Anterior cingulate cortex (tissue), 58 donors: Measurements from ENCODE around the gene CRYAA.
"Not testable (repeated sequence)": the region's sequence is repeated elsewhere in the genome, so short reads cannot be mapped to it uniquely, and the experiment has no call there.

ENCODE experiments used
- DNase-seq, 58 donors: peaks; one replicate each; lab custom pipeline; 2025; lab: John Stamatoyannopoulos, UW

Gene CRYAA

GRCh38 chr21:43176621-43177020 is 7.8 kb downstream of the CRYAA start:
- not testable (repeated sequence) for DNase-seq

DNA sequence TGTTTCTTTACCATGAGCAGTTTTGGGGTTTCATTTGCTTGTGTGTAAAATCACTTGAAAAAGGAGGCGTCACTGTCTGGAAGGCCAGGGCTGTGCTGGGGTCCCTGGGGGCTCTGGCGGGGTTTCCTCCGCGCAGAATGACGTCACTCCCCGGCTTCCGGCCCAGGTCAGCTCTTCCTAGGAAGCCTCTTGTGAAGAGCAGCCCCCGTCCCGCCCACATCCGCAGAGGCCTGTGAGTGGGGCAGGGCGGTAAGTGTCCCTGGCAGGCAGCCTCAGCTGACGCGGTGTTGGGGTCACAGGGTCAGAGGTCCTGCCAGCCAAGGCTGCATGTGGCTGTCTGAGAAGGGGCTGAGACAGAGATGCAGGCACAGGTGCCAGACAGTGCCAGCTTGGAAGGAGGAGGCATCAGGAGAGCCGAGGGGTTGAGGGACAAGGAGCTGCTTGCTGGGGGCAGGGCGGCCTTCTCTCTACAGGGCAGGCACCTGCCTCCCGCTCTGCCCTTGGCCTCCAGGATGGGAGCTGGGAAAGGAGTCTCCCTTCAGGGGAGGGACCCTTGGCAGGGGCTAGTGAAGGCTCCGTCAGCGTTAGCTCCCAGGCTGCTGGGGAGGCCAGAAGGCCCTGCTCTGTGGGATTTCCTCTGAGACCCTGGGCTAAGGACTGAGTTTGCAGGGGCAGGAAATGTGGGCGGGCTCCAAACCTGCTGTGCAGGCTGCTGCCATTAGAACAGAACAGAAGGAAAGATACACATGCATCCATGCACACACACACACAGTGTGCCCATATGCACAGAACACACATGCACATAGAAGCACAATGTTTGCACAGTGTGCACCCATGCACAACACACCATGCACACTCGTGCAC is 8.5 kb downstream of the CRYAA start:
- DNase-seq: not testable (repeated sequence)

- not testable (repeated sequence) for DNase-seq
Observed at GRCh38 chr21:43178175-43178826, 9.5 kb downstream of the CRYAA start.

GRCh38 chr21:43181033-43181432 is 12.2 kb downstream of the CRYAA start:
- not testable (repeated sequence) for DNase-seq

DNA sequence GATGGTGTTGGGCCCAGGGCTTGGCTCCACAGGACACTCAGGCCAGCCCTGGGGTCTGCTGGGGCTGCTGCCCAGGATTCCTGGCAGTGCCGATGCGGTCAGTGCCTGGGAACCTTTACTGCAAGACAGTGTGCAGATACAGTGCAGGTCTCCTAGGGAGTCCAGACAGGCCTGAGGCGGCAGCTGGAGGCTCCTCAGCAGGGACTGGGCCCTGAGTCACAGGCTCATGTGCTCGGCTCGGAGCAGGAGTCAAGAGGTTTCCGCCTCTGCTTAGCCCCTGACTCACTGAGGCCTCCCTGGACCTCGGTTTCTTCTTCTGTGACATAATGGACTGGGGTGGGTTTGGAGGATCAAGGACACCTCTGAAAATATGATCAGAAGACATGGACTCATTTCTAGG is 18.5 kb downstream of the CRYAA start:
- DNase-seq: not testable (repeated sequence)

GRCh38 chr21:43187715-43188114 is 18.9 kb downstream of the CRYAA start:
- no peak for DNase-seq

- DNase-seq: no peak
Observed at GRCh38 chr21:43188181-43188580, 19.4 kb downstream of the CRYAA start.

- DNase-seq: peak in 51 of 58 donors; percentile 22 to 88 (median 66)
Observed at GRCh38 chr21:43188592-43189210, 19.9 kb downstream of the CRYAA start.

- DNase-seq: no peak
Observed at GRCh38 chr21:43189936-43190335, 21.1 kb downstream of the CRYAA start.

DNA sequence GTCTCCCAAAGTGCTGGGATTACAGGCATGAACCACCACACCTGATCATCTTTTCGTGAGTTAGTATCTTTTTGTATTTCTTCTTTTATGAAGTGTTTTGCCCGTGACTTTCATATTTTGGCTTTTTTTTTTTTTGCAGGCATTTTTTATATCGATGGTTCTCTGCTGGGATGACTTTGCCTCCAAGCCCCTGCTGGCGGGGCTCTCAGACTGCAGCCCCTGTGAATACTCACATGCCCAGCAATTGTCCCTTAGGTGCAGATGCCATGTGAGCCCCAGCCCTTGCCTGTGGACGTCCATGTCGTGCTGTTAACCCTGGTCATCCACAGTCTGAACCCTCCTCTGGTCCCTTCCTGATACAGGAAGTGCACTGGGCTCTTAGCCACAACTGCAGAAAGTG is 21.7 kb downstream of the CRYAA start:
- no peak for DNase-seq

- DNase-seq: no peak
Observed at GRCh38 chr21:43190951-43191350, 22.1 kb downstream of the CRYAA start.

- no peak for DNase-seq
Observed at GRCh38 chr21:43191521-43191920, 22.7 kb downstream of the CRYAA start.

- DNase-seq: peak in 1 of 58 donors; percentile 54
Observed at GRCh38 chr21:43191971-43192370, 23.2 kb downstream of the CRYAA start.

DNA sequence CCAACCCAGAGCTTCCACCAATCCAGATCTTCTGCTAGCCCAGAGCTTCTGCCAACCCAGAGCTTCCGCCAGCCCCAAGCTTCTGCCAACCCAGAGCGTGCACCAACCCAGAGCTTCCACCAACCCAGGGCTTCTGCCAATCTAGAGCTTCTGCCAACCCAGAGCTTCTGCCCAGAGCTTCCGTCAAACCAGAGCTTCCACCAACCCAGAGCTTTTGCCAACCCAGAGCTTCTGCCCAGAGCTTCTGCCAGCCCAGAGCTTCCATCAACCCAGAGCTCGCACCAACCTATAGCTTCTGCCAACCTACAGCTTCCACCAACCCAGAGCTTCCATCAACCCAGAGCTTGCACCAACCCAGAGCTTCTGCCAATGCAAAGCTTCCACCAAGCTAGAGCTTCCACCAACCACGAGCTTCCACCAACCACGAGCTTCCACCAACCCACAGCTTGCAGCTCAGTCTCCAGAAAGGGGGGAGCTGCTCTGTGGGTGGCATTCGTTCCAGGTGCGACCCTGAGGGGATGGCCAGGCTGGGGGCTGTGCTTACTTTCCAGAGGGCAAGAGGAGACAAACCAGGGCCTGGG is 23.8 kb downstream of the CRYAA start:
- DNase-seq: peak in 17 of 58 donors; percentile 14 to 54 (median 31)

- DNase-seq: no peak
Observed at GRCh38 chr21:43193088-43193650, 24.4 kb downstream of the CRYAA start.

DNA sequence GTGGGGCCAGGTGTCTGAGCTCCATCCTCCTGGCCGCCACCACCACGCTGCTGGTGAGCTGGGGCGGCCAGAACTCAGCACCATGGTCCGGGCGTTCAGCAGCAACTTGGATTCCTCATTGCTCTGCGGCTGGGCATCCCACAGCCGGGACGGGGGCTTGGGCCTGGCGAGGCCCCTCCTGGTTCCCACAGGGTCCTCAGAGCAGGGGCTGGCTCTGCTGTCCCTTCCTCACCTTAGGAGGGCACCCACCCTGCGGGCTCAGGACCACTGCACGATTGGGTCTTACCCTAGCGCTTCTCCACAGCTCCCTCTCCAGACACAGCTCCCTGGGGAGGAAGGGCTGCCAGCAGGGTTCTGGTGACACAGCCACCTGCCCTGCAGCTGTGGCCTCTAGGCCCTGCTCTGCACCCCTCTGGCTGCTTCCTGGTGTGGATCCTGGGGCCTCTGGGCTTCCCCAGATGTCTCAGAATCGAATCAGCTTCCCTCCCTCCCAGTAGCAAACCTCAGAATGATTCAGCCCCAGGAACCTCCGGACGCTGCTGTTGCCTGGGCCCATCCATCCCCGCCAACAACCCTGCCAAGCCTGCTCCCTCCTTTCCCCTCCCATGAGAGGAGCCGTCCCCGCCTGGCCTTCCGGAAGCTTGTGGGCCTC is 25.0 kb downstream of the CRYAA start:
- DNase-seq: no peak

GRCh38 chr21:43194303-43195120 is 25.7 kb downstream of the CRYAA start:
- no peak for DNase-seq

DNA sequence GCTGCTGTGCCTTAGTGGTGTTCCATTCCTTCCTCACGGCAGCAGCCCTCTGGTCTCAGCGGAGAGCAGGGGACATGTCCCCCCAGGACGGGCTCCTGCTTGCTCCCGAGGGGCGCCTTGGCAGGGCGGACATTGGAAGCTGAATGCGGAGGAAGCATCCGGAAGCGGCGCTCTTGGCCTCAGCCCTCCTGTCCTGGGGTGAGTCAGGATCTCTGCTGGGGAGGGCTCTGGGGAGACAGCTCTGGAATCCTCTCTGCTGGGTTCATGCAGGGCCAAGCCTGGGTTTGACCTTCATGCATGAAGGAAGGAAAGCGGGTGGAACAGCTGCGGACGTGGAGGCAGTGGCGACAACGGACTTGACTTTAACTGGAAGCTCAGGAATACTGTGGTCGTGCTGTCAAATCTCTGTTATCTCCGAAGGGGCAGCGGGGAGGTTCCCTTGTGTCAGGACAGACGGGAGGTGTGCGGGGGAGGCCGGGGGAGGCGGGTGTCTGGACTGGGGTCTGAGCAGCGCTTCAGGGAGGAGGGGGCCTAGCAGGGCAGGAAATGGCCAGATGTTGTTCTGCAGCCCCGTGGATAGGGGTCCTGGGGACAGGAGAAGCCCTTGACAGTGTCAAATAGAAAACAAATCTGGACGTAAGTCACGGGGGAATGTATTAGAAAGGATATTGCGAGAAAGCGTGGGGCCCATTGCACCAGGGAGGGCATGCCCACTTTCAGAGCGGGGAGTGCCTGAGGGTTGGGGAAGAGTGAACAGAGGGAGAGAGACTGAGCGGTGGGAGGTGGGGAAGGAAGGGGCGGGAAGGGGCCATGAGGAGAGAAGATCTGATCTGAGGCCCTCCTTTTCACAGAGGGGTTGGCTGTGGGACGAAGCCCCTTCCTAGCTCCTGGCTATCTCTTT is 26.6 kb downstream of the CRYAA start:
- no peak for DNase-seq
